Measurements from ENCODE around the gene PLA2G2D. TPM values are rescaled to one million over a fixed set of nuclear protein-coding genes. Genes with fewer than 3 reads are reported as not detected.
"Not testable (repeated sequence)": the region's sequence is repeated elsewhere in the genome, so short reads cannot be mapped to it uniquely, and the experiment has no call there.

PLA2G2D gene
- polyA plus RNA-seq, 10 donors, result 0.05 to 0.20 (median 0.11) TPM; not detected in 6

GRCh38 chr1:20143318-20143717 is 24.0 kb upstream of the PLA2G2D start:
- DNase-seq, result no peak

GRCh38 chr1:20142001-20142710 is 22.8 kb upstream of the PLA2G2D start:
- DNase-seq, result no peak

- DNase-seq, result no peak
These were observed 22.1 kb upstream of the PLA2G2D start for GRCh38 chr1:20141466-20141865.

GRCh38 chr1:20141001-20141400 is 21.7 kb upstream of the PLA2G2D start:
- no peak for DNase-seq

GRCh38 chr1:20139776-20140612 is 20.7 kb upstream of the PLA2G2D start:
- DNase-seq, result no peak

GRCh38 chr1:20138961-20139550 is 19.7 kb upstream of the PLA2G2D start, which contains the start of gene PLA2G2F:
Gene PLA2G2F (plus strand): TSS chr1:20139323. CDS start chr1:20139428, 105 bp downstream.
- DNase-seq, result no peak

GRCh38 chr1:20138346-20138745 is 19.0 kb upstream of the PLA2G2D start:
- DNase-seq, result no peak

- DNase-seq, result no peak
These were observed 18.3 kb upstream of the PLA2G2D start for GRCh38 chr1:20137604-20138003.

GRCh38 chr1:20137055-20137454 is 17.7 kb upstream of the PLA2G2D start:
- no peak for DNase-seq

- DNase-seq, result no peak
These were observed 16.9 kb upstream of the PLA2G2D start for GRCh38 chr1:20136249-20136648.

GRCh38 chr1:20134995-20135394 is 15.7 kb upstream of the PLA2G2D start:
- no peak for DNase-seq

- DNase-seq, result not testable (repeated sequence)
These were observed 11.2 kb upstream of the PLA2G2D start for GRCh38 chr1:20130518-20130917.

GRCh38 chr1:20126806-20127440 is 7.6 kb upstream of the PLA2G2D start:
- DNase-seq, result no peak

- DNase-seq, result no peak
These were observed 6.9 kb upstream of the PLA2G2D start for GRCh38 chr1:20126041-20126805.

- DNase-seq, result no peak
These were observed 5.8 kb upstream of the PLA2G2D start for GRCh38 chr1:20125100-20125499.

- peak; percentile 14 to 45 (median 38) for DNase-seq
These were observed 5.2 kb upstream of the PLA2G2D start for GRCh38 chr1:20124456-20125057.

- DNase-seq, result no peak
These were observed 4.6 kb upstream of the PLA2G2D start for GRCh38 chr1:20123722-20124455.

GRCh38 chr1:20120796-20121195 is 1.5 kb upstream of the PLA2G2D start:
- no peak for DNase-seq

- no peak for DNase-seq
These were observed 2.1 kb downstream of the PLA2G2D start for GRCh38 chr1:20117236-20117635.

- DNase-seq, result no peak
These were observed 3.4 kb downstream of the PLA2G2D start for GRCh38 chr1:20115916-20116315.
